Activated CD8-positive, alpha-beta T cell treated with anti-CD3 and anti-CD28 coated beads for 36 hours (primary cell): ENCODE results near the gene BLOC1S4. TPM values are rescaled to one million over a fixed set of nuclear protein-coding genes. Genes with fewer than 3 reads are reported as not detected.

Experiments used
- ATAC-seq: fragments of 200-7000 bp; cut with Tn5 transposase; one replicate; pipeline ENCODE4 v1.10.0; 2021; ENCODE audit warnings: mild to moderate bottlenecking, moderate library complexity
- CTCF ChIA-PET: fragments of 350-600 bp; sonication (Branson Sonifier 250); formaldehyde crosslinking; loops from one replicate; lab custom pipeline; 2021; ENCODE audit warnings: antibody characterized with exemption; lab: Charles Lee
- POLR2A ChIA-PET: fragments of 350-600 bp; sonication (Branson Sonifier 250); formaldehyde crosslinking; loops from one replicate; lab custom pipeline; 2021; ENCODE audit warnings: antibody characterized with exemption; lab: Charles Lee
- DNase-seq: peaks from one replicate; pipeline ENCODE4 v3.0.0-alpha.2; 2020
- H3K27ac Mint-ChIP-seq: one replicate; pipeline ENCODE4 v1.8.0; 2021; ENCODE audit warnings: mild to moderate bottlenecking, mixed read lengths
- H3K27me3 Mint-ChIP-seq: one replicate; pipeline ENCODE4 v1.8.0; 2021; ENCODE audit warnings: mixed read lengths
- H3K36me3 Mint-ChIP-seq: one replicate; pipeline ENCODE4 v1.8.0; 2021; ENCODE audit warnings: low read depth, mixed read lengths
- H3K4me1 Mint-ChIP-seq: one replicate; pipeline ENCODE4 v1.8.0; 2021; ENCODE audit warnings: low read depth, mixed read lengths
- H3K4me3 Mint-ChIP-seq: one replicate; pipeline ENCODE4 v1.8.0; 2021; ENCODE audit warnings: mild to moderate bottlenecking, moderate library complexity, mixed read lengths
- H3K9me3 Mint-ChIP-seq: one replicate; pipeline ENCODE4 v1.8.0; 2021; ENCODE audit warnings: mixed read lengths
- intact Hi-C: fragments of 100-400 bp; cut with micrococcal nuclease; formaldehyde crosslinking; loops from one replicate; pipeline ENCODE4 v1.10.0; 2022
- total RNA-seq, 2 experiments: library from RNA; stranded (reverse); gene quantifications; one replicate each; pipeline ENCODE4 v1.2.3, GENCODE V29; 2021
- TF ChIP-seq, protein P1 (sequence below): fragments of 200-600 bp; IDR thresholded peaks from one replicate; pipeline ENCODE4 v1.8.0; 2022; ENCODE audit warnings: antibody characterized with exemption, mild to moderate bottlenecking

Gene BLOC1S4
- total RNA-seq, 2 experiments from 2014 or later = 19.1 to 21.8 TPM

- no peaks in the 10 kb centered on the region for H3K4me1 Mint-ChIP-seq
- intact Hi-C loops = no loop called here
- H3K27ac Mint-ChIP-seq = no peak overlapping the region
- H3K27me3 Mint-ChIP-seq = no peaks in the 10 kb centered on the region
- no peak for ATAC-seq
- no peaks in the 10 kb centered on the region for H3K9me3 Mint-ChIP-seq
- TF ChIP-seq, protein P1, sequence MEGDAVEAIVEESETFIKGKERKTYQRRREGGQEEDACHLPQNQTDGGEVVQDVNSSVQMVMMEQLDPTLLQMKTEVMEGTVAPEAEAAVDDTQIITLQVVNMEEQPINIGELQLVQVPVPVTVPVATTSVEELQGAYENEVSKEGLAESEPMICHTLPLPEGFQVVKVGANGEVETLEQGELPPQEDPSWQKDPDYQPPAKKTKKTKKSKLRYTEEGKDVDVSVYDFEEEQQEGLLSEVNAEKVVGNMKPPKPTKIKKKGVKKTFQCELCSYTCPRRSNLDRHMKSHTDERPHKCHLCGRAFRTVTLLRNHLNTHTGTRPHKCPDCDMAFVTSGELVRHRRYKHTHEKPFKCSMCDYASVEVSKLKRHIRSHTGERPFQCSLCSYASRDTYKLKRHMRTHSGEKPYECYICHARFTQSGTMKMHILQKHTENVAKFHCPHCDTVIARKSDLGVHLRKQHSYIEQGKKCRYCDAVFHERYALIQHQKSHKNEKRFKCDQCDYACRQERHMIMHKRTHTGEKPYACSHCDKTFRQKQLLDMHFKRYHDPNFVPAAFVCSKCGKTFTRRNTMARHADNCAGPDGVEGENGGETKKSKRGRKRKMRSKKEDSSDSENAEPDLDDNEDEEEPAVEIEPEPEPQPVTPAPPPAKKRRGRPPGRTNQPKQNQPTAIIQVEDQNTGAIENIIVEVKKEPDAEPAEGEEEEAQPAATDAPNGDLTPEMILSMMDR = no peak
- no peak overlapping the region for H3K4me3 Mint-ChIP-seq
- DNase-seq = no peak
- no peaks in the 10 kb centered on the region for H3K36me3 Mint-ChIP-seq
- ChIA-PET POLR2A (no interaction called here), CTCF (interaction anchor here (1.3 kb wide), 1 partner anchor 140 kb away, joined by 10 read pairs; no protein-coding TSS in a partner anchor)
These were observed 17.6 kb downstream of the BLOC1S4 start for GRCh38 chr4:6733358-6734164.

- Mint-ChIP-seq H3K4me1 (no peaks in the 10 kb centered on the region), H3K36me3 (no peaks in the 10 kb centered on the region), H3K27ac (no peak overlapping the region), H3K4me3 (no peak overlapping the region), H3K27me3 (no peaks in the 10 kb centered on the region), H3K9me3 (no peaks in the 10 kb centered on the region)
- no peak for ATAC-seq
- POLR2A ChIA-PET = interaction anchor here (0.9 kb wide), 1 partner anchor 140 kb away, joined by 3 read pairs; no protein-coding TSS in a partner anchor
- TF ChIP-seq, protein P1 = no peak
- CTCF ChIA-PET = interaction anchor here (1.3 kb wide), 1 partner anchor 139 kb away, joined by 10 read pairs; no protein-coding TSS in a partner anchor
- intact Hi-C loops = no loop called here
- no peak for DNase-seq
These were observed 18.3 kb downstream of the BLOC1S4 start for GRCh38 chr4:6734165-6734786.

DNA sequence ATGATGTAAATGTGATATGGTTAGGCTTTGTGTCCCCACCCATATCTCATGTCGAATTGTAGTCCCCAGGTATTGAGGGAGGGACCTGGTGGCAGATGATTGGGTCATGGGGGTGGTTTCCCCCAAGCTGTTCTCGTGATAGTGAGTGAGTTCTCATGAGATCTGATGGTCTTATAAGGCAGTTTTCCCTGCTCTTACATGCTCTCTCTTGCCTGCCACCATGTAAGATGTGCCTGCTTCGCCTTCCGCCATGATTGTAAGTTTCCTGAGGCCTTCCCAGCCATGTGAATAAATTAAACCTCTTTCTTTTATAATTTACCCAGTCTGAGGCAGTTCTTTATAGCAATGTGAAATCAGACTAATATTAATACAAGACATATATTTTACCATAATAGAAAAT lies 23.9 kb downstream of the BLOC1S4 start:
- DNase-seq (no peak), ATAC-seq (no peak)
- TF ChIP-seq, protein P1 = no peak
- H3K9me3 Mint-ChIP-seq = no peaks in the 10 kb centered on the region
- H3K4me3 Mint-ChIP-seq = no peak overlapping the region
- peaks cover 2% of the 10 kb centered on the region for H3K27me3 Mint-ChIP-seq
- ChIA-PET CTCF (no interaction called here), POLR2A (no interaction called here)
- peaks cover 4% of the 10 kb centered on the region for H3K4me1 Mint-ChIP-seq
- no peaks in the 10 kb centered on the region for H3K36me3 Mint-ChIP-seq
- intact Hi-C loops = no loop called here
- H3K27ac Mint-ChIP-seq = no peak overlapping the region

- ATAC-seq (no peak), DNase-seq (no peak)
- intact Hi-C loops = no loop called here
- Mint-ChIP-seq H3K9me3 (no peaks in the 10 kb centered on the region), H3K27me3 (peaks cover 2% of the 10 kb centered on the region), H3K4me3 (no peak overlapping the region), H3K36me3 (no peaks in the 10 kb centered on the region), H3K4me1 (peaks cover 4% of the 10 kb centered on the region), H3K27ac (no peak overlapping the region)
- ChIA-PET POLR2A (interaction anchor here (0.6 kb wide), 1 partner anchor 22 kb away, joined by 3 read pairs; no protein-coding TSS in a partner anchor), CTCF (no interaction called here)
- TF ChIP-seq, protein P1 = no peak
These were observed 24.4 kb downstream of the BLOC1S4 start for GRCh38 chr4:6740347-6740746.

DNA sequence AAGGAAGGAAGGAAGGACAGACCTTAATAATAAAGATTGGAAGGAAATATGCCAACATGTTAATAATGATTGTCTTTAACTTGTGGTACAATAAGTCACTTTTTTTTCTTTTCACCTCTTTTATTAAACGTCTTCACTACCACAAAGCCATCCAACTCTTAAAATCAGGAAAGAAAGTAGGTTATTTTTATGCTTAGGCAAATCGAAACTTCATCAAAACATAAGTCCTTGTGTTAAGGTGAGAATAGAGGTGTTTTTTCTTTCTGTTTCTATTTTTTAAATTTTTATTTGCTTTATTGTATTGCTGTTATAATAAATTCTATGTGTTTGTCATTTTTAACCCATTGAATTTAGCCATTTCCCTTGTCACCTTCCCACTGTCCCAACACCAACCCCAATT lies 26.5 kb downstream of the BLOC1S4 start:
- Mint-ChIP-seq H3K4me3 (no peak overlapping the region), H3K4me1 (peaks cover 4% of the 10 kb centered on the region), H3K36me3 (no peaks in the 10 kb centered on the region), H3K9me3 (no peaks in the 10 kb centered on the region), H3K27ac (no peak overlapping the region), H3K27me3 (peaks cover 2% of the 10 kb centered on the region)
- intact Hi-C loops = no loop called here
- ATAC-seq (no peak), DNase-seq (no peak)
- ChIA-PET POLR2A (no interaction called here), CTCF (interaction anchor here (1.0 kb wide), 1 partner anchor 131 kb away, joined by 9 read pairs; no protein-coding TSS in a partner anchor)
- TF ChIP-seq, protein P1 = no peak
